ENCODE results near the gene TNFSF10. TPM values are rescaled to one million over a fixed set of nuclear protein-coding genes. Genes with fewer than 3 reads are reported as not detected.
"Not testable (repeated sequence)": the region's sequence is repeated elsewhere in the genome, so short reads cannot be mapped to it uniquely, and the experiment has no call there.

Gene TNFSF10
- total RNA-seq, 3 donors from 2014 or later (not counting 1 experiment from before 2014, with no cell fraction given) = 9.5 to 27.7 (median 18.4) TPM

GRCh38 chr3:172506094-172506493 lies 17.1 kb downstream of the TNFSF10 start:
- peaks cover 5 to 18% of the 10 kb centered on the region in 2 donors for H3K4me1 Mint-ChIP-seq

DNA sequence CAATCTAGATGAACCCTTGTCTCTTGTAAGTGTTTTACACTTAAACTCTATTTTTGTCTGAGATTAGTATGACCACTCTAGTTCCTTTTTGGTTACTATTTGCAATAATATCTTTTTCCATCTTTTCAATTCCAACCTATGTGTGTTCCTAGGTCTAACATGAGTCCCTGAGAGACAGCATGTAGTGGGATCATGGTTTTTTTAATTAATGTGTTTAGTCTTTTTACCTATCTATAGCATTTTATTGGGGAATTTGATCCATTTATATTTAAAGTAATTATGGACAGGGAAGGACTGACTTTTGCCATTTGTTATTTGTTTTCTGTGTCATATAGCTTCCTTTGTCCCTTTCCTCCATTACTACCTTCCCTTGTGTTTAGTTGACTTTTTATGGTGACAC lies 21.7 kb downstream of the TNFSF10 start:
- intact Hi-C loops (cut with micrococcal nuclease) = no loop called here
- TF ChIP-seq, protein P1, sequence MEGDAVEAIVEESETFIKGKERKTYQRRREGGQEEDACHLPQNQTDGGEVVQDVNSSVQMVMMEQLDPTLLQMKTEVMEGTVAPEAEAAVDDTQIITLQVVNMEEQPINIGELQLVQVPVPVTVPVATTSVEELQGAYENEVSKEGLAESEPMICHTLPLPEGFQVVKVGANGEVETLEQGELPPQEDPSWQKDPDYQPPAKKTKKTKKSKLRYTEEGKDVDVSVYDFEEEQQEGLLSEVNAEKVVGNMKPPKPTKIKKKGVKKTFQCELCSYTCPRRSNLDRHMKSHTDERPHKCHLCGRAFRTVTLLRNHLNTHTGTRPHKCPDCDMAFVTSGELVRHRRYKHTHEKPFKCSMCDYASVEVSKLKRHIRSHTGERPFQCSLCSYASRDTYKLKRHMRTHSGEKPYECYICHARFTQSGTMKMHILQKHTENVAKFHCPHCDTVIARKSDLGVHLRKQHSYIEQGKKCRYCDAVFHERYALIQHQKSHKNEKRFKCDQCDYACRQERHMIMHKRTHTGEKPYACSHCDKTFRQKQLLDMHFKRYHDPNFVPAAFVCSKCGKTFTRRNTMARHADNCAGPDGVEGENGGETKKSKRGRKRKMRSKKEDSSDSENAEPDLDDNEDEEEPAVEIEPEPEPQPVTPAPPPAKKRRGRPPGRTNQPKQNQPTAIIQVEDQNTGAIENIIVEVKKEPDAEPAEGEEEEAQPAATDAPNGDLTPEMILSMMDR (IDR thresholded peaks at IDR 0.05) = no peak
- no peak overlapping the region for H3K4me3 Mint-ChIP-seq

More at GRCh38 chr3:172506094-172506493, 17.1 kb downstream of the TNFSF10 start:
- Histone ChIP-seq H3K4me3 (ENCODE audit: low read length) (no peak overlapping the region), H3K4me1 (ENCODE audit: control insufficient read depth, insufficient read depth, low read length) (no peaks in the 10 kb centered on the region), H3K36me3 (ENCODE audit: control insufficient read depth, insufficient read depth, low read length) (peaks cover 48% of the 10 kb centered on the region), H3K27ac (ENCODE audit: low read length) (no peak overlapping the region), H3K9me3 (ENCODE audit: control insufficient read depth, insufficient read depth, low read length) (no peaks in the 10 kb centered on the region), H3K27me3 (ENCODE audit: control insufficient read depth, insufficient read depth, low read length) (no peaks in the 10 kb centered on the region)
- DNase-seq = no peak
- TF ChIP-seq, protein P1 (IDR thresholded peaks at IDR 0.05) = no peak
- H3K9me3 Mint-ChIP-seq = no peaks in the 10 kb centered on the region
- H3K36me3 Mint-ChIP-seq = peaks cover 22% of the 10 kb centered on the region
- intact Hi-C loops (cut with micrococcal nuclease) = no loop called here
- no peak overlapping the region for H3K4me3 Mint-ChIP-seq
- ATAC-seq = no peak
- H3K27ac Mint-ChIP-seq = peak overlapping the region; percentile 32 to 36
- H3K27me3 Mint-ChIP-seq (ENCODE audit: low read depth in 2 of 2) = no peaks in the 10 kb centered on the region

DNA sequence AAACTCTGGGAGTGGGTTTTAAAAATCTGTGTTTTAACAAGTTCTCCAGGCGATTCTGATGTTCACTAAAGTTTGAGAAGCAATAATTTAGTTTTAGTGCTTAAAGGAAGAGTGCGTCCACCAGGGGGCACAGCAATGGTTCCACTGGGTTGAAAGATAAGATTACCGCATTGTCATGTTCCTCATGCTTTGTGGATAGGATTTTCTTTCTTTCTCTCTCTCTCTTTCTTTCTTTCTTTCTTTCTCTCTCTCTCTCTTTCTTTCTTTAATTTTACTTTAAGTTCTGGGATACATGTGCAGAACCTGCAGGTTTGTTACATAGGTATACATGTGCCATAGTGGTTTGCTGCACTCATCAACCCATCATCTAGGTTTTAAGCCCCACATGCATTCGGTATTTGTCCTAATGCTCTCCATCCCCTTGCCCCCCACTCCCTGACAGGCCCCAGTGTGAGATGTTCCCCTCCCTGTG lies 33.0 kb downstream of the TNFSF10 start:
- H3K4me1 ChIP-seq (ENCODE audit: control insufficient read depth, insufficient read depth, low read length); H3K9me3 ChIP-seq (ENCODE audit: control insufficient read depth, insufficient read depth, low read length); H3K36me3 ChIP-seq (ENCODE audit: control insufficient read depth, insufficient read depth, low read length); H3K27ac ChIP-seq (ENCODE audit: low read length); H3K9me3 Mint-ChIP-seq; H3K27me3 ChIP-seq (ENCODE audit: control insufficient read depth, insufficient read depth, low read length); H3K4me1 Mint-ChIP-seq; H3K27me3 Mint-ChIP-seq (ENCODE audit: low read depth in 2 of 2); H3K27ac Mint-ChIP-seq; H3K4me3 Mint-ChIP-seq; H3K36me3 Mint-ChIP-seq; H3K4me3 ChIP-seq (ENCODE audit: low read length): not testable (repeated sequence)
- DNase-seq (peak; percentile 67 to 89), ATAC-seq (peak; percentile 76 to 93 (median 76))
- TF ChIP-seq, protein P1 (IDR thresholded peaks at IDR 0.05) = peak; percentile 84
- WGBS (ENCODE audit: insufficient coverage) = 29% methylated on average over 3 of the region's 4 CpGs
- intact Hi-C loops (cut with micrococcal nuclease) = loop anchor here (1.0 kb wide), 2 partner anchors 106 to 177 kb away; no protein-coding TSS in a partner anchor

More for the DNA sequence above, 21.7 kb downstream of the TNFSF10 start:
- ATAC-seq (no peak), DNase-seq (no peak)
- no peaks in the 10 kb centered on the region for H3K27me3 ChIP-seq (ENCODE audit: control insufficient read depth, insufficient read depth, low read length)
- no peaks in the 10 kb centered on the region for H3K4me1 ChIP-seq (ENCODE audit: control insufficient read depth, insufficient read depth, low read length)
- peaks cover 8% of the 10 kb centered on the region for H3K36me3 ChIP-seq (ENCODE audit: control insufficient read depth, insufficient read depth, low read length)
- no peak overlapping the region for H3K27ac ChIP-seq (ENCODE audit: low read length)
- no peaks in the 10 kb centered on the region for H3K9me3 ChIP-seq (ENCODE audit: control insufficient read depth, insufficient read depth, low read length)
- no peak overlapping the region for H3K27ac Mint-ChIP-seq
- peaks cover 0 to 9% of the 10 kb centered on the region in 2 donors for H3K4me1 Mint-ChIP-seq
- peaks cover 10% of the 10 kb centered on the region for H3K36me3 Mint-ChIP-seq
- no peak overlapping the region for H3K4me3 ChIP-seq (ENCODE audit: low read length)
- no peaks in the 10 kb centered on the region for H3K9me3 Mint-ChIP-seq
- no peaks in the 10 kb centered on the region for H3K27me3 Mint-ChIP-seq (ENCODE audit: low read depth in 2 of 2)

GRCh38 chr3:172478116-172478515 lies 45.1 kb downstream of the TNFSF10 start:
- WGBS (ENCODE audit: insufficient coverage) = 69% methylated on average over 1 of the region's 1 CpG
- Mint-ChIP-seq H3K9me3 (no peaks in the 10 kb centered on the region), H3K4me1 (peaks cover 12 to 15% of the 10 kb centered on the region in 2 donors), H3K4me3 (no peak overlapping the region), H3K27me3 (ENCODE audit: low read depth in 2 of 2) (peaks cover 2 to 12% of the 10 kb centered on the region in 2 donors), H3K27ac (no peak overlapping the region), H3K36me3 (no peaks in the 10 kb centered on the region)
- Histone ChIP-seq H3K36me3 (ENCODE audit: control insufficient read depth, insufficient read depth, low read length) (no peaks in the 10 kb centered on the region), H3K4me3 (ENCODE audit: low read length) (no peak overlapping the region), H3K27ac (ENCODE audit: low read length) (no peak overlapping the region), H3K9me3 (ENCODE audit: control insufficient read depth, insufficient read depth, low read length) (no peaks in the 10 kb centered on the region), H3K4me1 (ENCODE audit: control insufficient read depth, insufficient read depth, low read length) (no peaks in the 10 kb centered on the region), H3K27me3 (ENCODE audit: control insufficient read depth, insufficient read depth, low read length) (no peaks in the 10 kb centered on the region)
- DNase-seq (no peak), ATAC-seq (no peak)
- intact Hi-C loops (cut with micrococcal nuclease) = no loop called here
- TF ChIP-seq, protein P1 (IDR thresholded peaks at IDR 0.05) = no peak

Data from natural killer cell (primary cell).